DOHH2 (cell line): ENCODE measurements around the gene PLA2G6.

Experiments
- H3F3A ChIP-seq: fragments of 200-600 bp; sonication (generic), shearing (Covaris generic); 2 replicates; pipeline ENCODE4 v1.6.0; 2016; ENCODE audit warnings: antibody characterized with exemption, mild to moderate bottlenecking; ENCODE audit not compliant: control insufficient read depth, insufficient read depth
- H3K27ac ChIP-seq: fragments of 200-600 bp; sonication (generic); 2 replicates; pipeline ENCODE4 v1.5.1; 2014; ENCODE audit warnings: low read depth, mild to moderate bottlenecking, low read length, moderate library complexity
- H3K27me3 ChIP-seq: fragments of 200-600 bp; sonication (generic); 2 replicates; pipeline ENCODE4 v1.6.1; 2014; ENCODE audit warnings: mild to moderate bottlenecking, low read length, mixed read lengths; ENCODE audit not compliant: control insufficient read depth
- H3K36me3 ChIP-seq: fragments of 200-600 bp; sonication (generic); 2 replicates; pipeline ENCODE4 v1.6.1; 2014; ENCODE audit warnings: mild to moderate bottlenecking, low read length, moderate library complexity, mixed read lengths; ENCODE audit not compliant: control insufficient read depth
- H3K4me1 ChIP-seq: fragments of 200-600 bp; sonication (generic); 2 replicates; pipeline ENCODE4 v1.6.1; 2014; ENCODE audit warnings: mild to moderate bottlenecking, low read length, mixed read lengths; ENCODE audit not compliant: control insufficient read depth
- H3K4me2 ChIP-seq: fragments of 200-600 bp; sonication (generic); 2 replicates; pipeline ENCODE4 v1.6.0; 2014; ENCODE audit warnings: mild to moderate bottlenecking, low read length, moderate library complexity
- H3K4me3 ChIP-seq: fragments of 200-600 bp; sonication (generic); 2 replicates; pipeline ENCODE4 v1.5.1; 2014; ENCODE audit warnings: mild to moderate bottlenecking, low read length, mixed read lengths
- H3K79me2 ChIP-seq: fragments of 200-600 bp; sonication (generic); 2 replicates; pipeline ENCODE4 v1.6.1; 2014; ENCODE audit warnings: mild to moderate bottlenecking, low read length, mixed read lengths; ENCODE audit not compliant: control insufficient read depth
- H3K9me2 ChIP-seq: fragments of 200-600 bp; sonication (generic); replicated peaks from 2 replicates; pipeline ENCODE4 v1.6.1; 2014; ENCODE audit warnings: mild to moderate bottlenecking, low read length, mixed read lengths; ENCODE audit not compliant: control insufficient read depth
- H3K9me3 ChIP-seq: fragments of 200-600 bp; sonication (generic); 2 replicates; pipeline ENCODE4 v1.6.1; 2014; ENCODE audit warnings: antibody characterized with exemption, low read length, mixed read lengths; ENCODE audit not compliant: control insufficient read depth, insufficient read depth
- H4K20me1 ChIP-seq: fragments of 200-600 bp; sonication (generic); 2 replicates; pipeline ENCODE4 v1.6.0; 2014; ENCODE audit warnings: low read depth, mild to moderate bottlenecking, antibody characterized with exemption, low read length, moderate library complexity; ENCODE audit not compliant: control insufficient read depth, insufficient read depth
- EZH2phosphoT487 ChIP-seq: fragments of 200-600 bp; sonication (generic); IDR thresholded peaks from 2 replicates; pipeline ENCODE4 v1.6.1; 2017; ENCODE audit warnings: borderline replicate concordance, mild to moderate bottlenecking, antibody characterized with exemption, low read length, moderate library complexity, mixed read lengths
- TF ChIP-seq, protein P1 (sequence below): fragments of 200-600 bp; sonication (generic); IDR thresholded peaks from one replicate; pipeline ENCODE4 v1.5.1; 2014; ENCODE audit warnings: antibody characterized with exemption, mild to moderate bottlenecking, low read depth, low read length; ENCODE audit not compliant: poor library complexity, severe bottlenecking

PLA2G6 gene

DNA sequence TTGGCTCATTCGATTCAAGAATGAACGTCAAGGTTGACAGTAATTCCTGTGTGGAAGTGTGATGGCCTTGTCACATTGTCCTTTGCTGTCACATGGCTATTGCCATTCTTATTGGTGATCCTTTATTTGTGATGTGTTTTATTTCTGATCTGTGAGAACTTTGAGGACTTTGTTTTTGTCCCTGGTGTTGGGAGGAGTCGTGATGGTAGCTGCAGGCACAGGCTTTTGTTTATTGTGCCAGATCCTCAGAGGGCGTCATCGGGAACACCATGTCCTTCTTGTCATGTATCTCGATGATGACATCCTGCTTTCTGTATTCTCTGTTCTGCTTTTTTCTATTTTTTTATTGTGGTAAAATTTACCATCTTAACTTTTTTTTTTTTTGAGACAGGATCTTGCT is 118.8 kb downstream of the PLA2G6 start:
- Histone ChIP-seq H3K36me3 (peaks cover 5% of the 10 kb centered on the region), H3K4me2 (no peak overlapping the region), H3F3A (0 out of 2 replicates have a peak, but pooled peaks cover 2% of the 10 kb centered on the region), H3K4me3 (no peak overlapping the region), H3K27me3 (no peaks in the 10 kb centered on the region), H3K27ac (no peak overlapping the region), H4K20me1 (no peaks in the 10 kb centered on the region), H3K9me2 (no peaks in the 10 kb centered on the region), H3K9me3 (no peaks in the 10 kb centered on the region), H3K79me2 (no peaks in the 10 kb centered on the region), H3K4me1 (peaks cover 5% of the 10 kb centered on the region)
- no peak for TF ChIP-seq EZH2phosphoT487
- TF ChIP-seq, protein P1, sequence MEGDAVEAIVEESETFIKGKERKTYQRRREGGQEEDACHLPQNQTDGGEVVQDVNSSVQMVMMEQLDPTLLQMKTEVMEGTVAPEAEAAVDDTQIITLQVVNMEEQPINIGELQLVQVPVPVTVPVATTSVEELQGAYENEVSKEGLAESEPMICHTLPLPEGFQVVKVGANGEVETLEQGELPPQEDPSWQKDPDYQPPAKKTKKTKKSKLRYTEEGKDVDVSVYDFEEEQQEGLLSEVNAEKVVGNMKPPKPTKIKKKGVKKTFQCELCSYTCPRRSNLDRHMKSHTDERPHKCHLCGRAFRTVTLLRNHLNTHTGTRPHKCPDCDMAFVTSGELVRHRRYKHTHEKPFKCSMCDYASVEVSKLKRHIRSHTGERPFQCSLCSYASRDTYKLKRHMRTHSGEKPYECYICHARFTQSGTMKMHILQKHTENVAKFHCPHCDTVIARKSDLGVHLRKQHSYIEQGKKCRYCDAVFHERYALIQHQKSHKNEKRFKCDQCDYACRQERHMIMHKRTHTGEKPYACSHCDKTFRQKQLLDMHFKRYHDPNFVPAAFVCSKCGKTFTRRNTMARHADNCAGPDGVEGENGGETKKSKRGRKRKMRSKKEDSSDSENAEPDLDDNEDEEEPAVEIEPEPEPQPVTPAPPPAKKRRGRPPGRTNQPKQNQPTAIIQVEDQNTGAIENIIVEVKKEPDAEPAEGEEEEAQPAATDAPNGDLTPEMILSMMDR = no peak
